ENCODE measurements around the gene PRKCE.

PRKCE gene

GRCh38 chr2:46097714-46098480 lies 446.4 kb downstream of the PRKCE start:
- DNase-seq (ENCODE audit: low spot score) = peak; percentile 84

DNA sequence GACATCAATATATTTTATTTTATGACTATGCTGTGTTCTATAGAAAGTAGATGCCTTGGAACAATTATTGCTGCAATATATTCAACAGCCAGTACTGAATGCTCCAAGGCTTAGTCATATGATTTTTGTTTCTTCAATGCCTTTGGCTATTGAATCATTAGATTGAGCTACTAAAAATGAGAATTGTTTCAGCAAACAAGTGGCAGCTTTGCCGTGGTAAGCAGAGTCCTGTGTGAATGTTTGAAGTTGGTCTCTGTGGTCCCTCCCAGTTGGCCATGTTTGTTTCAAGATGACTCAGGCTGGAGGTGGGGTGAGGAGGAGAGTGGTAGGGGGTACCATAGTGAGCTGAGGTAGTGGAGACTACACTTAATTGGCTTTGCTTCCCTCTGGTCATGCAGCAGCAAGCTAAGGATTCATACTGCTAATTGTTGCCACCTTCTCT lies 447.2 kb downstream of the PRKCE start:
- FAIRE-seq = no peak
- peak; percentile 50 for DNase-seq (ENCODE audit: low spot score)

More at GRCh38 chr2:46097714-46098480, 446.4 kb downstream of the PRKCE start:
- FAIRE-seq = peak; percentile 83

- DNase-seq (ENCODE audit: low spot score) = no peak
- FAIRE-seq = no peak
These were observed 450.2 kb downstream of the PRKCE start for GRCh38 chr2:46101557-46102220.

- DNase-seq (ENCODE audit: low spot score) (no peak), FAIRE-seq (no peak)
These were observed 455.2 kb downstream of the PRKCE start for GRCh38 chr2:46106690-46107089.

DNA sequence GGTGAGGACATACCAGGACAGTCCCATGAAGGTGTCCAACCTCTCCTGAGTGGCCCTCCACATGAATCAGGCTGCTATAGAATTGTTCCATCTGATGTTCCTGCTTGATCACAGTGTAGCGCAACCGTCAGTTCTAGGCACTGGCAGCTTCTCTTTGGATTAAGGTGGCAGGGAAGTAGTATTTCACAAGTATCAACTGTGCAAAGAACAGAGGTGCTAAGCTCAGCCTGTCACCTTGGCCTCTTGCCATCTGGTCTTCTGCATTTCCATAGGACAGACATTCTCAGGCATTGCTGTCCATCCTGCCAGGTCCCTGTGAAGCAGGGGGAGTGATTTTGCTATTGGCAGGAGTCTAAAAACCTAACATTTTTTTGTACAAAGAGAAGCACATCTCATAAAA lies 463.5 kb downstream of the PRKCE start:
- FAIRE-seq (no peak), DNase-seq (ENCODE audit: low spot score) (no peak)

- DNase-seq (ENCODE audit: low spot score) (no peak), FAIRE-seq (no peak)
These were observed 464.7 kb downstream of the PRKCE start for GRCh38 chr2:46116150-46116549.

GRCh38 chr2:46116553-46116991 lies 465.1 kb downstream of the PRKCE start:
- no peak for FAIRE-seq
- no peak for DNase-seq (ENCODE audit: low spot score)

DNA sequence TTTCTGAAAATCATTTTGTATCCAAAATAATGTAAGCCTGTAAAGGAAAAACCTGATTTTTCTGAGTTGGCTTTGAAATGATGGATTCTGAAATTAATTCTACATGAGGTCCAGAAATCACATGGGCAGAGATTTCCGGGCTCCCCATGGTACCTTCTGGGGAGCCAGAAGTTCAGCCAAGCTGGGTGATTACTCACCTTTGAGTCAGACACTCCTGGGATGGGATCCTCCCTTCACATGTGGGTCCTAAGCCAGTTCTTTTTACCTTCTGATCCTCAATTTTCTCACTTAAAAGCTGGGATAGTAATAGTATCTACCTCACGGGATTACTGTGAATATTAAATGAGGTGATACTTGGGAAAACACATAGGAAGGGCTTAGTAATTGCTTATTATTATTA lies 465.9 kb downstream of the PRKCE start:
- DNase-seq (ENCODE audit: low spot score) = peak; percentile 20
- FAIRE-seq = peak; percentile 73

DNA sequence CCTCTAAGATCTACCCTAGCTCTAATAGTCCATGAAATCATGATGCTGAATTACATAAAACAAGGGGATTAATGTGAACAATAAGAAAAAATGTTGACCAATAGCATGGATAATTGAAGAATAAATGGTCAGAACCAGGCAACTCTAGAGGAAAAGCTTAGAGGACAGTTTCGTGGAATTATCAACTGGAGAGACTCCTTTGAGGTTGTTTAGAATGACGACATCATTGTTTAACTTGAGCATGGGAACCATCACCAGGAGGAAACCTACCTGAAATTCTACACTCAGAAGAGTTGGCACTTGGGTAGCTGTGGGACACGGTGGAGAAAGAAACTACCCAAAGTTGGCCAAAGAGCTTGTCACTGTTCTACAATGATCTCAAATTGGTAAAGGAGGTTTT lies 466.5 kb downstream of the PRKCE start:
- no peak for FAIRE-seq
- DNase-seq (ENCODE audit: low spot score) = no peak

GRCh38 chr2:46118656-46119371 lies 467.3 kb downstream of the PRKCE start:
- DNase-seq (ENCODE audit: low spot score) (no peak), FAIRE-seq (no peak)

- FAIRE-seq (no peak), DNase-seq (ENCODE audit: low spot score) (no peak)
These were observed 468.0 kb downstream of the PRKCE start for GRCh38 chr2:46119453-46119852.

DNA sequence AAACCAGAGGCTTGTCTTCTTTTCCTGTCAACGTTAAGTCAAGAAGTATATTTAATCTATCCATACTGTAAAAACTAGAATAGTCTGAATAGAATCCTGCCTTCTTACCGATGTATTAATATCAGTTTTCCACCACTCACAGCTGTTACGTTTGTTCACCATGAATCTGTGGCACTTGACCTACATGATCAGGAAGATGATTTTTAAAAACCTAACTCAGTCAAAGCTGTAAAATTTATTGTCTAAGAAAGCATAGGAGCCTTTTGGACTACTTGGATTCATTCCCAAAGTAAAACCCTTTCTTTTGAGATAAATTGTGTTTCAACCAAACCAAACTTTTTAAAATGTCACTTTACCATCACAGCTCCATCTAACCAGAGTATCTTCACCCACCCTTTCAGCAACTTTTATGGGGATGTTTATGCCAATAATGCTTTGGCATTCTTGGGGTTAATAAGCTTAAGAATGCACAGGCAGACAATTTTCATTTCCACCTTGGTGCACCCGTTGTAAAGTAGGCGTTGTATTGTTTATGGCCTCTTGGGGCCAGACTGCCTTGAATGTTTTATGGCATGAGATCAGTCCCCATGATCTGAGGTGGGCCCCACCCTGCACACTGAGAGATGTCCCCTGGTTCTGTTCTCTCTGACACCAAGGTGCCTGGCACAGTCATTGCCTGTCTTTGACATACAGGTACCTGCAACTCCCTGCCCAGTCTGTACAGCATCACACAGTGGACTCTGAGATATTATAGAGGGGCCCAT lies 469.5 kb downstream of the PRKCE start:
- no peak for FAIRE-seq

GRCh38 chr2:46122318-46122976 lies 471.0 kb downstream of the PRKCE start:
- DNase-seq (ENCODE audit: low spot score) (no peak), FAIRE-seq (no peak)

More for the DNA sequence above, 469.5 kb downstream of the PRKCE start:
- no peak for DNase-seq (ENCODE audit: low spot score)

DNA sequence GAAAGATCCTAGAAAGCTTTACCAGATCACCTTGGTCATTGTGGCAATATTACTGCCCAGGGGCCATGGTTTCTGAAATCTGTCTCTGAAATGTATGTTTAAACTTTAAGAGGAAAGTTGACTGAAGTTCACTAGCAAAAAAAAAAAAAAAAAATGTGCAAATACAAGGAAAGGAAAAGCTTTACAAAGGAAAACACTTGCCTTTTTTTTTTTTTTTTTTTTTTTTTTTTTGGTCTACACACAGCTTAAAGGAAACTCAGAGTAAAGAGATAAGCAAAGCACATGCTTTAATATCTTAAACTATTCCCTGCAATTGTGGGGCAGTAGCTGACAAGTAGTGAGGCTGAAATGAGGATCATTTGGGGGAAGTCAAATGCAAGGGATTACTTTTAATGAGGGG lies 471.5 kb downstream of the PRKCE start:
- no peak for FAIRE-seq
- no peak for DNase-seq (ENCODE audit: low spot score)

GRCh38 chr2:46125798-46126197 lies 474.3 kb downstream of the PRKCE start:
- FAIRE-seq (no peak), DNase-seq (ENCODE audit: low spot score) (no peak)

DNA sequence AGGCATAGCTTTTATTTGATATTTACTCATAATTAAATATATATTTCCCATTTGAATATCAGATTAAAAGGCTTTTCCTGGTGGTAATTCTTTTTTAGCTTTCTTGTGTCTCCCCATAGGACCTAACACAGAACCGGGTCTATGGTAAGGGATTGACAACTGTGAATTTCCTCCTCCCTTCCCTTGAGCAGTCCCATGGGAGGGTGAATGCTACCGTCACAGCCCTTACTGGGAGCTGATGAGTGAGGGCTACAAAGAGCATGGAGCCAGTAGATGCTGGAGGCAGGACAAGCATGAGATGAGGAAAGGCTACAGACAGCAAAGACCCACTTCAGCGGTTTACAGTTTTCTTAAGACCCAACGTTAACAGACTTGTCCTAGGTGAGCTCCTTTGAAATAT lies 475.1 kb downstream of the PRKCE start:
- FAIRE-seq = no peak
- DNase-seq (ENCODE audit: low spot score) = no peak

DNA sequence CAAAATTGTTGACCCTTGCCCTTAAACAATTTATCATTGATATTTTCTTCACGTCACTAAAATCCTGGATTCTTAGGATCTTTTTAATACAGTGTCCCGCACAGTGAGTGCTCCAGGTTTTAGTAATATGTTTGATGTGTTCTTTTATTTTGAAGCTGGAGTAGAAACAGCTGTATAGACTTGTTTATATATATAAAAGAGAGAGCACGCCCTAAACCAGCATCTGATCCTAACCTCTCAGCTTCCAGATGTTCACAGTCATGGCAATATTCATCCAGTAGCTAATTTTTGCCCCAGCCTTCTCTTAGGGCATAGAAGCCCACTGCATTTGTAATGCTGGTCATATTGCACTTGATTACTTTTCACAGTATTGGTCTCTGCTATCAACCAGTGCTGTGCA lies 475.7 kb downstream of the PRKCE start:
- DNase-seq (ENCODE audit: low spot score) = no peak
- FAIRE-seq = no peak

- no peak for FAIRE-seq
- DNase-seq (ENCODE audit: low spot score) = no peak
These were observed 479.0 kb downstream of the PRKCE start for GRCh38 chr2:46130511-46130910.

DNA sequence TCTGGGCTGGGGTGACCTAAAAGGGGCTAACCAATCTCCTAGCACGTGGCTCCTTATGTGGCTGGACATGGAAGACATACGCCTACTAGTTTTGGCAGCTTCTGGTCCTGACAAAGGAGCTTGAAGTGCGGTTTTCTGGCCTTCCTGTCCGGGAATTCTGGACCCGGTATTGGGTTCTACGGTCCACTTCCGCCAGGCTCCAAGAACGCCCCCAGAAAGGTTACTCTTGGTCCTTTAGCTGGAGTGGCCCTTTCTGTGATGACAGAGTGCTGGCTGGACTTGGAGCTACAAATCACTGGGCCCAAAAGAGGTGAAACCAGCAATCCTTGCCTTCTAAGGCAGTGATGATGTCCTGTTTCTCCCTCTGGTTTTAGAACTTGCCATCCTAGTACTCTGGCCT lies 481.5 kb downstream of the PRKCE start:
- FAIRE-seq (no peak), DNase-seq (ENCODE audit: low spot score) (no peak)

- DNase-seq (ENCODE audit: low spot score) (no peak), FAIRE-seq (no peak)
These were observed 483.2 kb downstream of the PRKCE start for GRCh38 chr2:46134531-46135227.
